ENCODE data around the gene SENP1.

- TF ChIP-seq CTCF (IDR thresholded peaks at IDR 0.05), result no peak
- TF ChIP-seq POLR2A (IDR thresholded peaks at IDR 0.05), result no peak
Measured at GRCh38 chr12:48005750-48006021, 100.2 kb downstream of the SENP1 start.

Measured in uterus (tissue), 2 donors.